Esophagus muscularis mucosa (tissue), 3 donors: ENCODE data around the gene ERF.

Source experiments
- CTCF ChIP-seq, 3 experiments: fragments of 200-600 bp in 2 of 3; fragments of 450-650 bp in 1 of 3; sonication (generic) in 2 of 3; IDR thresholded peaks; one replicate each; pipeline ENCODE4 v1.5.1; 2017 to 2019; ENCODE audit warnings: antibody characterized with exemption in 3 of 3, mild to moderate bottlenecking in 2 of 3, moderate library complexity in 1 of 3
- POLR2AphosphoS5 ChIP-seq, 2 donors: sonication (generic); formaldehyde crosslinking; IDR thresholded peaks; one replicate each; pipeline ENCODE4 v1.6.1; 2017; ENCODE audit warnings: antibody characterized with exemption in 2 of 2

GRCh38 chr19:42282819-42283187 lies 27.9 kb upstream of the ERF start:
- TF ChIP-seq CTCF (IDR thresholded peaks at IDR 0.05) (no peak), POLR2AphosphoS5 (IDR thresholded peaks at IDR 0.05) (no peak)
